GM12873 (cell line): Measurements from ENCODE around the gene KBTBD6.

Experiments used
- CTCF ChIP-seq: IDR thresholded peaks from 2 replicates; pipeline ENCODE4 v1.5.1; 2012; ENCODE audit warnings: low read depth, mild to moderate bottlenecking, moderate library complexity, low read length, control low read depth; ENCODE audit not compliant: insufficient read depth; ENCODE audit errors: missing control alignments

The KBTBD6 gene

GRCh38 chr13:41144576-41144975 is 12.0 kb upstream of the KBTBD6 start:
- TF ChIP-seq CTCF = no peak

DNA sequence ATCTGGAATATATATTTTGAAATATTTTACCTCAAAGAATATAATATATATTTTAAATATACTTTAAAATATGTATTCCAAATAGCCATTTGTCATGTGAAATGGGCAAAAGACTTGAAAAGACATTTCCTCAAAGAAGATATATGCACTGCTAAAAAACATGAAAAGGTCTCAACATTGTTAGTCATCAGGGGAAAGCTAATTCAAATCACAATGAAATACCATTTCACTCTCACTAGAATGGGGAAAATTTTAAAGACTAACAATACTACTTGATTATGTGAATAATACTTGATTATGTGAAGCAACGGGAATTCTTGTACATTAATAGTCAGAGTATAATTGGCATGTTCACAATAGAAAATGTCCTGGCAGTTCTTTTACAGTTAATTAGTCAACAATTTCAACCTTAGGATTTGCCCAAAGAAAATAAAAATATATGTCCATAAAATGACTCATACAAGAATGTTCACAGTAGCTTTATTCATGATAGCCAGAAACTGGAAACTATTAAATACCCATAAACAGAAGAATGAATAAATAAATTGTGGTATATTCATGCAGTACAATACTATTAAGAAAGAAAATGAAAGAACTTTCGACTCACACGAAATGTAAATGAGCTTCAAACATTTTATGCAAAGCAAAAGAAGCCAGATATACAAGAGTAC is 6.8 kb upstream of the KBTBD6 start:
- no peak for TF ChIP-seq CTCF

- no peak for TF ChIP-seq CTCF
Observed at GRCh38 chr13:41137951-41138350, 5.3 kb upstream of the KBTBD6 start.

DNA sequence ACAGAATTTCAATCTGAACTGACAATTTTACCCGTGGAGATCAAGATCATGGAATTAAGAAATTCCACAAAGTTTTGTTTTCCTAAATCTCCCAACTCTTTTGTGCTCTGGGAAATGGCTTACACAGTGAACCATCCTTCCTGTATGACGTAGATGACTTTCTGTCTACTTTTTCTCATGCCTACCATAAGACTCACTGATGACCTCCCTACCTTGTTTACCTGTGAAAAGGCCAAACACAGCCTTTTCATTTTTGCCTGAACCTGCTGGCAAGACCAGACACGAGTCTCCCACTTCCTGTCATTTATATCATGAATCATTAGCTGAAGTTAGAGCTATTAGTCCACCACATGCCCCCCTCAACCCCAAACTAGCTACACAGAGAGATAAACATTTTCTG is 4.6 kb upstream of the KBTBD6 start:
- no peak for TF ChIP-seq CTCF

DNA sequence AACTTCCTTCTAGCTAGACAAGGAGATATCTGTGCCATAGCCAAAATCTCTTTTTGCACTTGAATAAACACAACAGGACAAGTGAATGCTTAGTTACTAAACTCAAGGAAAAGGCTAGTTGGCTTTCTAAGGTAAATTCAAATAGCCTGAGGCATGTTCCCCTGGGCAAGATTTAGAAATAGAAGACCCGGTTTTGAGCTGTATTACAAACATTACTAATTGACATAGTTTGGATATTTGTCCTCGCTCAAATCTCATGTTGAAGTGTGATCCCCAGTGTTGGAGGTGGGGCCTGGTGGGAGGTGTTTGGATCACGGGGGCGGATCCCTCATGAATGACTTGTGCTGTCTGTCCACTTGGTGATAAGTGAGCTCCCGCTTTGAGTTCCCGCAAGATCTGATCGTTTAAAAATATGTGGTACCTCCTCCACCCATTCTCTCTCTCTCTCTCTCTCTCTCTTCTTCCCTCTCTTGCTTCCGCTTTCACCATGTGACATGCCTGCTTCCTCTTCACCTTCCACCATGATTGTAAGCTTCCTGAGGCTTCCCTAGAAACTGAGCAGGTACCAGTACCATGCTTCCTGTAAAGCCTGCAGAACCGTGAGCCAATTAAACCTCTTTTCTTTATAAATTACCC is 3.9 kb upstream of the KBTBD6 start:
- no peak for TF ChIP-seq CTCF

DNA sequence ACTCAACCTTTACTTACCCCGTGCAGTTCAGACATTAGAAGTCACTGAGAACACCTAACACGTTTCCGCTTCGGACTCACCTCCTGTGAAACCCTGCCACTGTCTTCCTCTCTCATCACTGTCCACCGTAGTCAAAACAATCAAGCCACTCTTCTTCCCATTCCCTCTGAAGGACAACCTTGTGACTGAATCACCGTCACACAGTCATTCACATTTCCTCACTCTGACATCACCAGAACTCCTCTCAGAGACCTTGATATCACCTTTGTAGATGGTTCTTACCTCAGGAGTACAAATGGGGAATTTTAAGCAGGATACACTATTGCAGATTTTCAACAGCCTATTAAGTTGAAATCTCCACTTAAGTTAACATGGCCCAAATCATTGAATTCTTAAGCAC is 1.3 kb upstream of the KBTBD6 start:
- no peak for TF ChIP-seq CTCF

DNA sequence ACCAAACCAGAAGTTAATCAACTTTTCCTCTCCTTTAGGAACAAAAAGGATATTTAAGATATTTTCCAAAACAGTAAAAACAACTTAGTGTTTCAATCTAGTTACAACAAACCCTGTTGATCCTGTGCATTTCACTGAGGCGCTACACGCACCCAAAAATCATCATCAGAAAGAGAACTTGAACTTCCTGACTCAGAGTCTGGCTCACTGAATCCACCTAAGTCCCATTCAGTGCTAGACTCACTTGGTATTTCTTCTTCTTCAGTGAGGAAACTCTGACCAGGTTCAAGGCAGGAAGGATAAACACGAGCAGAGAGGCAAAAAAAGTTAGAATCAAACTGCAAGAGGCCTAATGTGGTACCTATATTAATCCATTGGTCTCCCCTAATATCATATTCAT is 2.2 kb downstream of the KBTBD6 start:
- TF ChIP-seq CTCF = no peak
